ENCODE measurements around the gene KLHDC1.
"Not testable (repeated sequence)": the region's sequence is repeated elsewhere in the genome, so short reads cannot be mapped to it uniquely, and the experiment has no call there.

KLHDC1 gene

DNA sequence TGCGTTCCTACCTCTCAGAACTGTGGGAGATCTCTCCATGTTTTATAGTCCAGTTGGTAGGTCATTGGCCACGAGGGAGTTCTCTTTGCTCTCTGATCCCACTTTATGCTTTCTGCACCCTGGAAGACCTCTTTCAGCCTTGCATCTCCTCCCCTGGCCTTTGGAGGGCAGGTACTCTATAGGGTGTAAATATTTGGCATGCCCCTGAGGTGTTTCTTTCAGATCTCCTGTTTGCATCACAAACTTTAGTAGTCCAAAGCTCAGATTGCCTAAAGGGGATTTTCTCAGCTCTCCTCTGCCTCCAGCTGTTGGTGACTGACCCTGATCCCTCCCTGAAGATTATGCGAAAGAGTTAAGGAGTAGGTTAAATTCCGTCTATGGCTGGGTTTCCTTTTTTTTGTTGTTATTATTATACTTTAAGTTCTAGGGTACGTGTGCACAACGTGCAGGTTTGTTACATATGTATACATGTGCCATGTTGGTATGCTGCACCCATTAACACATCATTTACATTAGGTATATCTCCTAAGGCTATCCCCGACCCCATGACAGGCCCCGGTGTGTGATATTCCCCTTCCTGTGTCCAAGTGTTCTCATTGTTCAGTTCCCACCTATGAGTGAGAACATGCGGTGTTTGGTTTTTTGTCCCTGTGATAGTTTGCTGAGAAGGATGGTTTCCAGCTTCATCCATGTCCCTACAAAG is 29.0 kb downstream of the KLHDC1 start:
- H3K27me3 ChIP-seq (ENCODE audit: control insufficient read depth in 1 of 2, insufficient read depth in 1 of 2, low read length in 2 of 2); H2BK120ac ChIP-seq (ENCODE audit: low read depth, low read length); H3K4me1 ChIP-seq (ENCODE audit: control insufficient read depth, insufficient read depth, low read depth, low read length); H3K79me1 ChIP-seq (replicated peaks; ENCODE audit: low read length, poor library complexity, severe bottlenecking); H3K4me2 ChIP-seq (ENCODE audit: low read length, poor library complexity, severe bottlenecking); H4K91ac ChIP-seq (ENCODE audit: low read length); H2AK5ac ChIP-seq (ENCODE audit: low read length, severe bottlenecking); H3K4ac ChIP-seq (ENCODE audit: low read depth in 1 of 2, low read length in 2 of 2); H2BK15ac ChIP-seq (ENCODE audit: low read depth, poor library complexity, severe bottlenecking); H4K8ac ChIP-seq (ENCODE audit: low read length); H3K27ac ChIP-seq (ENCODE audit: low read length, poor library complexity, severe bottlenecking); H2AFZ ChIP-seq (ENCODE audit: low read depth, low read length); H2BK12ac ChIP-seq (ENCODE audit: low read length in 2 of 2); H3K18ac ChIP-seq (ENCODE audit: low read depth in 1 of 2, low read length in 2 of 2); H3K9me3 ChIP-seq (ENCODE audit: control insufficient read depth, low read length); H3K23ac ChIP-seq (ENCODE audit: low read length in 2 of 2); H3K14ac ChIP-seq (ENCODE audit: low read length in 2 of 2); H2BK5ac ChIP-seq (ENCODE audit: low read depth, low read length, poor library complexity, severe bottlenecking); H3K9ac ChIP-seq (ENCODE audit: low read length); H3K4me3 ChIP-seq (ENCODE audit: insufficient read depth in 1 of 2, low read depth in 1 of 2, low read length in 2 of 2); DNase-seq: not testable (repeated sequence)
- WGBS, result 100% methylated on average over 3 of the region's 9 CpGs
- peaks cover 0 to 61% of the 10 kb centered on the region in 2 experiments for H3K36me3 ChIP-seq (ENCODE audit: control insufficient read depth in 1 of 2, insufficient read depth in 2 of 2, low read depth in 1 of 2, low read length in 2 of 2)

DNA sequence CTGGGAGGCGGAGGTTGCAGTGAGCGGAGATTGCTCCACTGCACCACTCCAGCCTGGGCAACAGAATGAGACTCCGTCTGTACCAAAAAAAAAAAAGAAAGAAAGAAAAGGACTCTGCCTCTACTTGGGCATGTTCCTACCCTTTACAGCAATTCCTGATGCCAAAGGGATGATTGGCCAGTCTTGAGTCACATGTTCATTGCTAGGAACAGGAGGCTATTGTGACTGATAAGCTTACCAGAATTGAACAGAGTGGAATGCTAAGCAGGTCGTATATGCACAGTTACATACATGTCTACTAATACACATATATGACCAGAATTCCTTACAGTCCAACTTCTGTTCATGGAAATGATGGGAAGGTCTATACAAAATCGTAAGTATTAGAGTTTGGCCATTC is 34.3 kb downstream of the KLHDC1 start:
- H2BK120ac ChIP-seq (ENCODE audit: low read depth, low read length), result no peak overlapping the region
- no peak overlapping the region for H3K18ac ChIP-seq (ENCODE audit: low read depth in 1 of 2, low read length in 2 of 2)
- H3K4me1 ChIP-seq (ENCODE audit: control insufficient read depth, insufficient read depth, low read depth, low read length), result no peaks in the 10 kb centered on the region
- H3K14ac ChIP-seq (ENCODE audit: low read length in 2 of 2), result no peak overlapping the region
- DNase-seq, result no peak
- 100% methylated on average over 1 of the region's 5 CpGs for WGBS
- no peak overlapping the region for H2BK15ac ChIP-seq (ENCODE audit: low read depth, poor library complexity, severe bottlenecking)
- no peak overlapping the region for H4K91ac ChIP-seq (ENCODE audit: low read length)
- H2BK5ac ChIP-seq (ENCODE audit: low read depth, low read length, poor library complexity, severe bottlenecking), result no peak overlapping the region
- H3K79me1 ChIP-seq (replicated peaks; ENCODE audit: low read length, poor library complexity, severe bottlenecking), result no peaks in the 10 kb centered on the region
- H2BK12ac ChIP-seq (ENCODE audit: low read length in 2 of 2), result no peak overlapping the region
- no peak overlapping the region for H3K4me2 ChIP-seq (ENCODE audit: low read length, poor library complexity, severe bottlenecking)
- no peak overlapping the region for H3K4ac ChIP-seq (ENCODE audit: low read depth in 1 of 2, low read length in 2 of 2)
- no peak overlapping the region for H2AK5ac ChIP-seq (ENCODE audit: low read length, severe bottlenecking)
- no peak overlapping the region for H3K23ac ChIP-seq (ENCODE audit: low read length in 2 of 2)
- no peak overlapping the region for H4K8ac ChIP-seq (ENCODE audit: low read length)
- no peaks in the 10 kb centered on the region for H3K9me3 ChIP-seq (ENCODE audit: control insufficient read depth, low read length)
- no peak overlapping the region for H3K4me3 ChIP-seq (ENCODE audit: insufficient read depth in 1 of 2, low read depth in 1 of 2, low read length in 2 of 2)
- H2AFZ ChIP-seq (ENCODE audit: low read depth, low read length), result no peak overlapping the region
- H3K27ac ChIP-seq (ENCODE audit: low read length, poor library complexity, severe bottlenecking), result no peak overlapping the region
- H3K9ac ChIP-seq (ENCODE audit: low read length), result no peak overlapping the region
- peaks cover 0 to 60% of the 10 kb centered on the region in 2 experiments for H3K36me3 ChIP-seq (ENCODE audit: control insufficient read depth in 1 of 2, insufficient read depth in 2 of 2, low read depth in 1 of 2, low read length in 2 of 2)
- no peaks in the 10 kb centered on the region for H3K27me3 ChIP-seq (ENCODE audit: control insufficient read depth in 1 of 2, insufficient read depth in 1 of 2, low read length in 2 of 2)

DNA sequence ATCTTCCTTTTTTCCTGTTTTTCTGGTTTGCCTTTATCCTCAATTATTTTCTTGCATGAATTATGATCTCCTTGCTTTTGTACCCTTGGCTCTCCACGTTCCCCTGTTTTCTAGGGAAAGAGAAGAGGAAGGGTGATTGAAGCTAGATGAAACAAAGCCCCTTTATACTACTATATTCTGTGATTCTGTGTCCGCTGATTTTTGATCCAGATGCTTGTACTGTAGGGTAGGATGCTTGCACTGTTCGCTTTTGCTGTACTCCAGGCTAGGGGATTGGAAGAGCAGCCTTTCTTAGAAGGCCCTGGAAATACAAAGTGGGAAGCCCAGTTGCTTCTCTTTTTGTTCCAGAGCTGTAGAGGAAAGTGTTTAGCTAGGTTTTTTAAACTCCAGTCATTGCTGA is 40.0 kb downstream of the KLHDC1 start:
- no peak overlapping the region for H3K4ac ChIP-seq (ENCODE audit: low read depth in 1 of 2, low read length in 2 of 2)
- no peak overlapping the region for H2BK15ac ChIP-seq (ENCODE audit: low read depth, poor library complexity, severe bottlenecking)
- 98% methylated on average over 2 of the region's 3 CpGs for WGBS
- no peak overlapping the region for H4K91ac ChIP-seq (ENCODE audit: low read length)
- H3K27ac ChIP-seq (ENCODE audit: low read length, poor library complexity, severe bottlenecking), result no peak overlapping the region
- no peak overlapping the region for H2AFZ ChIP-seq (ENCODE audit: low read depth, low read length)
- peaks cover 0 to 50% of the 10 kb centered on the region in 2 experiments for H3K36me3 ChIP-seq (ENCODE audit: control insufficient read depth in 1 of 2, insufficient read depth in 2 of 2, low read depth in 1 of 2, low read length in 2 of 2)
- no peaks in the 10 kb centered on the region for H3K9me3 ChIP-seq (ENCODE audit: control insufficient read depth, low read length)
- no peak overlapping the region for H3K18ac ChIP-seq (ENCODE audit: low read depth in 1 of 2, low read length in 2 of 2)
- no peak for DNase-seq
- H3K14ac ChIP-seq (ENCODE audit: low read length in 2 of 2), result no peak overlapping the region
- no peak overlapping the region for H2AK5ac ChIP-seq (ENCODE audit: low read length, severe bottlenecking)
- H3K4me1 ChIP-seq (ENCODE audit: control insufficient read depth, insufficient read depth, low read depth, low read length), result no peaks in the 10 kb centered on the region
- H3K9ac ChIP-seq (ENCODE audit: low read length), result no peak overlapping the region
- no peaks in the 10 kb centered on the region for H3K27me3 ChIP-seq (ENCODE audit: control insufficient read depth in 1 of 2, insufficient read depth in 1 of 2, low read length in 2 of 2)
- no peak overlapping the region for H2BK12ac ChIP-seq (ENCODE audit: low read length in 2 of 2)
- no peak overlapping the region for H2BK5ac ChIP-seq (ENCODE audit: low read depth, low read length, poor library complexity, severe bottlenecking)
- H4K8ac ChIP-seq (ENCODE audit: low read length), result no peak overlapping the region
- no peak overlapping the region for H3K4me3 ChIP-seq (ENCODE audit: insufficient read depth in 1 of 2, low read depth in 1 of 2, low read length in 2 of 2)
- no peaks in the 10 kb centered on the region for H3K79me1 ChIP-seq (replicated peaks; ENCODE audit: low read length, poor library complexity, severe bottlenecking)
- H2BK120ac ChIP-seq (ENCODE audit: low read depth, low read length), result no peak overlapping the region
- no peak overlapping the region for H3K23ac ChIP-seq (ENCODE audit: low read length in 2 of 2)
- H3K4me2 ChIP-seq (ENCODE audit: low read length, poor library complexity, severe bottlenecking), result no peak overlapping the region

DNA sequence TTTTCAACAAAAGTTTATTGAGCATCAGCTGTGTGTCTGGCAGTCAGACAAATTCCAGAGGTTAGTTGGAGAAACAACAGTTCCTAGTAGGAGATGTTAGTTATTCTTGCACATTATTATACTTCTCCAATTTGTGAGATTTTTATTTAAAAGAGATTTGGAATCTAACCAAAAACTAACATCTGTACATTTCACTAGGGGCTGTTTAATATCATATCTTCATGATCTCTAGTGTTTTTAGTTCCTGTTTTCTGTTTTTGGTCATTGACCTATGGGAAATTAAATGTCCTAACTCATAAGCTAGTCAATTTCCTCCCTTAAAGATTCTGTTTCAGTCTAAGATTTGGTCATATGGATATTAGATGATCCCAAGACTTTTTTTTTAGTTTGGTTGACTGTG is 40.9 kb downstream of the KLHDC1 start:
- H2BK12ac ChIP-seq (ENCODE audit: low read length in 2 of 2), result no peak overlapping the region
- no peak overlapping the region for H3K14ac ChIP-seq (ENCODE audit: low read length in 2 of 2)
- no peak overlapping the region for H2AK5ac ChIP-seq (ENCODE audit: low read length, severe bottlenecking)
- H3K79me1 ChIP-seq (replicated peaks; ENCODE audit: low read length, poor library complexity, severe bottlenecking), result no peaks in the 10 kb centered on the region
- no peak overlapping the region for H4K8ac ChIP-seq (ENCODE audit: low read length)
- no peaks in the 10 kb centered on the region for H3K9me3 ChIP-seq (ENCODE audit: control insufficient read depth, low read length)
- H2BK15ac ChIP-seq (ENCODE audit: low read depth, poor library complexity, severe bottlenecking), result no peak overlapping the region
- H2BK120ac ChIP-seq (ENCODE audit: low read depth, low read length), result no peak overlapping the region
- H4K91ac ChIP-seq (ENCODE audit: low read length), result no peak overlapping the region
- no peak overlapping the region for H3K4ac ChIP-seq (ENCODE audit: low read depth in 1 of 2, low read length in 2 of 2)
- H3K4me2 ChIP-seq (ENCODE audit: low read length, poor library complexity, severe bottlenecking), result no peak overlapping the region
- no peak overlapping the region for H3K9ac ChIP-seq (ENCODE audit: low read length)
- H3K27ac ChIP-seq (ENCODE audit: low read length, poor library complexity, severe bottlenecking), result no peak overlapping the region
- H3K4me1 ChIP-seq (ENCODE audit: control insufficient read depth, insufficient read depth, low read depth, low read length), result no peaks in the 10 kb centered on the region
- no peak overlapping the region for H2AFZ ChIP-seq (ENCODE audit: low read depth, low read length)
- no peak overlapping the region for H3K23ac ChIP-seq (ENCODE audit: low read length in 2 of 2)
- peaks cover 0 to 47% of the 10 kb centered on the region in 2 experiments for H3K36me3 ChIP-seq (ENCODE audit: control insufficient read depth in 1 of 2, insufficient read depth in 2 of 2, low read depth in 1 of 2, low read length in 2 of 2)
- H3K4me3 ChIP-seq (ENCODE audit: insufficient read depth in 1 of 2, low read depth in 1 of 2, low read length in 2 of 2), result no peak overlapping the region
- no peak overlapping the region for H3K18ac ChIP-seq (ENCODE audit: low read depth in 1 of 2, low read length in 2 of 2)
- DNase-seq, result no peak
- no peaks in the 10 kb centered on the region for H3K27me3 ChIP-seq (ENCODE audit: control insufficient read depth in 1 of 2, insufficient read depth in 1 of 2, low read length in 2 of 2)
- no peak overlapping the region for H2BK5ac ChIP-seq (ENCODE audit: low read depth, low read length, poor library complexity, severe bottlenecking)

Data from mesenchymal stem cell (in vitro differentiated cells and primary cell).